ENCODE data around the gene MCTP1.

The MCTP1 gene

GRCh38 chr5:95244479-95244878 lies 40.4 kb downstream of the MCTP1 start:
- no peak for TF ChIP-seq CEBPB (IDR thresholded peaks at IDR 0.05)
- no peak for TF ChIP-seq EGR1 (IDR thresholded peaks at IDR 0.05)
- TF ChIP-seq REST (IDR thresholded peaks at IDR 0.05; ENCODE audit: low read depth): no peak
- TF ChIP-seq NFIC (IDR thresholded peaks at IDR 0.05): no peak
- no peak for TF ChIP-seq ZBTB7A (IDR thresholded peaks at IDR 0.05; ENCODE audit: low read depth)
- no peak for TF ChIP-seq USF1 (IDR thresholded peaks at IDR 0.05)
- no peak for TF ChIP-seq FOXM1 (IDR thresholded peaks at IDR 0.05; ENCODE audit: borderline replicate concordance, low read depth)
- no peak for TF ChIP-seq MAX (IDR thresholded peaks at IDR 0.05)

- TF ChIP-seq TCF12 (IDR thresholded peaks at IDR 0.05; ENCODE audit: low read depth): no peak
- TF ChIP-seq EP300 (IDR thresholded peaks at IDR 0.05; ENCODE audit: borderline replicate concordance): no peak
- TF ChIP-seq YY1 (IDR thresholded peaks at IDR 0.05; ENCODE audit: low read depth): no peak
- TF ChIP-seq TAF1 (IDR thresholded peaks at IDR 0.05; ENCODE audit: low read depth): no peak
- no peak for TF ChIP-seq EGR1 (IDR thresholded peaks at IDR 0.05)
- no peak for TF ChIP-seq REST (IDR thresholded peaks at IDR 0.05; ENCODE audit: low read depth)
- no peak for TF ChIP-seq MAX (IDR thresholded peaks at IDR 0.05)
- no peak for TF ChIP-seq FOXM1 (IDR thresholded peaks at IDR 0.05; ENCODE audit: borderline replicate concordance, low read depth)
- no peak for TF ChIP-seq ZBTB7A (IDR thresholded peaks at IDR 0.05; ENCODE audit: low read depth)
- no peak for TF ChIP-seq RAD21 (IDR thresholded peaks at IDR 0.05; ENCODE audit: low read depth)
- TF ChIP-seq CEBPB (IDR thresholded peaks at IDR 0.05): no peak
Measured at GRCh38 chr5:95241635-95242034, 43.3 kb downstream of the MCTP1 start.

- TF ChIP-seq REST (IDR thresholded peaks at IDR 0.05; ENCODE audit: low read depth): no peak
- no peak for TF ChIP-seq EP300 (IDR thresholded peaks at IDR 0.05; ENCODE audit: borderline replicate concordance)
- TF ChIP-seq FOXM1 (IDR thresholded peaks at IDR 0.05; ENCODE audit: borderline replicate concordance, low read depth): no peak
- TF ChIP-seq TAF1 (IDR thresholded peaks at IDR 0.05; ENCODE audit: low read depth): no peak
- no peak for TF ChIP-seq EGR1 (IDR thresholded peaks at IDR 0.05)
- TF ChIP-seq ZBTB7A (IDR thresholded peaks at IDR 0.05; ENCODE audit: low read depth): no peak
- TF ChIP-seq RAD21 (IDR thresholded peaks at IDR 0.05; ENCODE audit: low read depth): no peak
- TF ChIP-seq CEBPB (IDR thresholded peaks at IDR 0.05): no peak
- TF ChIP-seq USF1 (IDR thresholded peaks at IDR 0.05): no peak
- no peak for TF ChIP-seq MAX (IDR thresholded peaks at IDR 0.05)
- no peak for TF ChIP-seq NFIC (IDR thresholded peaks at IDR 0.05)
- TF ChIP-seq TEAD4 (IDR thresholded peaks at IDR 0.05): no peak
- no peak for TF ChIP-seq YY1 (IDR thresholded peaks at IDR 0.05; ENCODE audit: low read depth)
- TF ChIP-seq TCF12 (IDR thresholded peaks at IDR 0.05; ENCODE audit: low read depth): no peak
- TF ChIP-seq CREB1 (IDR thresholded peaks at IDR 0.05; ENCODE audit: low read depth): no peak
Measured at GRCh38 chr5:95241161-95241560, 43.7 kb downstream of the MCTP1 start.

- TF ChIP-seq CREB1 (IDR thresholded peaks at IDR 0.05; ENCODE audit: low read depth): no peak
- TF ChIP-seq RAD21 (IDR thresholded peaks at IDR 0.05; ENCODE audit: low read depth): peak; percentile 46
- TF ChIP-seq NFIC (IDR thresholded peaks at IDR 0.05): no peak
- TF ChIP-seq ZBTB7A (IDR thresholded peaks at IDR 0.05; ENCODE audit: low read depth): no peak
Measured at GRCh38 chr5:95238560-95239325, 46.2 kb downstream of the MCTP1 start.
